ENCODE measurements around the gene FLNC.

Gene FLNC

DNA sequence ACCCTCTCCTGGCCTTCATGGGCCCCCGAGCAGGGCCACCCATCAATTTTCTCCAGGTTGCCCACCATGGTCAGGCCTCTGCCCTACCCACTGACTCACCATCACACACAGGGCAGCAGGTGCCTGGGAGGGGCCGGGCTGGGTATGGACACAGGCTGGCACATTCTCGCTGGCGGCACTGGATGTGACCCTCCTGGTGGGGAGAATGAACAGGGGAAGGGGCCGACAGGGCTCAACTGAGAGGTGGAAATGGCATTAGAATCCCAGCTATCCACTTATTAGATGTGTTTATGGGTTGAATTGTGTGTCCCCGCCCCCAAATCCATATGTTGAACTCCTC is 63.9 kb downstream of the FLNC start:
- DNase-seq (ENCODE audit: low spot score) = no peak

DNA sequence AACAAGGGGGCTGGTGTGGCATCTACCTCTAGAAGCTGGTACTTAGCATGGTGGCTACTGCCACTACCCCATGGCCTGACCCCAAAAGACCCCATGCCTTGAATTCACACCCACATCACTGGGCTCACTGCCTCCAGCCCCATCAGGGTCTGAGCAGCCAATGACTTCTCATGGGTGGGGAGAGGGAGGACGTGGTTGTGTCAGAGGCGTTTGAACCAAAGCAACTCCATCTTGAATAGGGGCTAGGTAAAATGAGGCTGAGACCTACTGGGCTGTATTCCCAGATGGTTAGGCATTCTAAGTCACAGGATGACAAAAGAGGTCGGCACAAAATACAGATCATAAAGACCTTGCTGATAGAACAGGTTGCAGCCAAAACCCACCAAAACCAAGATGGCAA is 65.1 kb downstream of the FLNC start:
- no peak for DNase-seq (ENCODE audit: low spot score)

DNA sequence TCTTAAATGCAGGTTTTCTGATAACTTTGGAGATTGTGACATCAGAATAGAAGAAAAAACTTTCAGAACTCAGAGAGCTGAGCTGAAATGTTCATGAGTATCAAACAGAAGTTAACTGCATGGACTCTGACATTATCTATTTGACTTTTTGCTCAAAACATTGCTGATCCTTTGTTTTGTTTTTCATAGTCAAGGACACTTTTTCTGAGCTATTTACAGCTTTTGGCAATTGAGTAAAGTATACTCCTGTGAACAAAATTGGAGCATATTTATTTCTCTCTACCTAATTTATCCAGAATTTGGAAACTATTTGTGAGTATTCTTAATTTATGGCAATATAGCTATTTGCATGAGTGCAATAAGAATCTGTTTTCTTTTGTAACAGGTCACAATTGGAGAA is 69.2 kb downstream of the FLNC start:
- no peak for DNase-seq (ENCODE audit: low spot score)

DNA sequence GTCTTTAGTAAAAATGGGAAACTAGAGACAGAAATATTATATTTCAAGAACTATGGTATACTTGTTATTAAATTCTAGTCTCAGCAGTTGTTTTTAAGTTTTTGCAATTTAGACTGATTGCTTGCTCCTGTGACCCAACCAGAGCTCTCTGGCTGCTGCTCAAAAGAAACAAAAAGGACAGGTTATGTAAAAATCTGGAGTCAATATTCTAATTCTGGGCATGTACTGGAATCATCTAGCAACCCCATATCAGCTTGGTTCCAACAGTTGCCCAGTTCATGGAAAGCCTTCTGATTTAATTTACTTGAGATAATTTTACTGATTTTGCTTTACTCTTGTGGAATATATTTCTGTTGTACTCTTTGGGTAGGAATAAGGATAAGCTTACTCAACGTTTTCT is 70.0 kb downstream of the FLNC start:
- no peak for DNase-seq (ENCODE audit: low spot score)

DNA sequence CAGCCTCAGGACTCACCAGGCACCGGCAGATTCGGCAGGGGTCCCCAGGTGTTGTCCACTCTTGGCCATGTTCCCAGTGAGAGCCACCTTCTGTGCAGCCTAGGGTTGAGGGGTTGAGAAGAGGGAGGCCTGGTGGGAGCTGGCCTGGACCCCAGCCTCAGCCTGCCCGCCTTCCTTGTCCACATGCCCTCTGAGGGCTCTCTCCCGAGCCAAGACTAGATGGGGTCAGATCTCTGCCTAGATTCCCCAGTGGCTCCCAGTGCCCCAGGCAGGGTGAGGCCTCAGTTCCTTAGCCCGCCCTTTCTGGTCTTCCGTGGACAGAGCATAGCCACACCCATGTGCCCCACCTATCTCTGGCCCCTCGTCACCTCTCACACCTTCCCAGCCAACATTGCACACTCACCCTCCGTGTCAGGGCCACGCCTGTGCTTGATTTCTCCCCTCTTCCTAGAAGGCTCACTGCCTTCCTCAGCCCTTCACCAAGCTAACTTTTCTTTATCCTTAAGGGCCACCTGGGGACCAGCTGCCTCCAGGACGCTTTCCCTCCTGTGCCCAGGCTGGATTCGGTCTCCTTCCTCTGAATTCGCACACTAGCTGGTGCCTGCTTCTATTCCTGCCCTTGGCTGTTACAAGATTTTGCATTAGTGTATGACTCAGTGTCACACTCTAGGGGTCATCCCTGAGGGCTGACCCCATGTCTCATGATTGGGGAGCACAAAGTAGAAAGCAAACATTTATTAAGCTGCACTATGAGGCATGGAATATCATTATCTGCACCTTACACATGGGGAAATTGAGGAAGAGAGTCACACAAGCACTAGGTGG is 72.8 kb downstream of the FLNC start:
- DNase-seq (ENCODE audit: low spot score) = no peak

DNA sequence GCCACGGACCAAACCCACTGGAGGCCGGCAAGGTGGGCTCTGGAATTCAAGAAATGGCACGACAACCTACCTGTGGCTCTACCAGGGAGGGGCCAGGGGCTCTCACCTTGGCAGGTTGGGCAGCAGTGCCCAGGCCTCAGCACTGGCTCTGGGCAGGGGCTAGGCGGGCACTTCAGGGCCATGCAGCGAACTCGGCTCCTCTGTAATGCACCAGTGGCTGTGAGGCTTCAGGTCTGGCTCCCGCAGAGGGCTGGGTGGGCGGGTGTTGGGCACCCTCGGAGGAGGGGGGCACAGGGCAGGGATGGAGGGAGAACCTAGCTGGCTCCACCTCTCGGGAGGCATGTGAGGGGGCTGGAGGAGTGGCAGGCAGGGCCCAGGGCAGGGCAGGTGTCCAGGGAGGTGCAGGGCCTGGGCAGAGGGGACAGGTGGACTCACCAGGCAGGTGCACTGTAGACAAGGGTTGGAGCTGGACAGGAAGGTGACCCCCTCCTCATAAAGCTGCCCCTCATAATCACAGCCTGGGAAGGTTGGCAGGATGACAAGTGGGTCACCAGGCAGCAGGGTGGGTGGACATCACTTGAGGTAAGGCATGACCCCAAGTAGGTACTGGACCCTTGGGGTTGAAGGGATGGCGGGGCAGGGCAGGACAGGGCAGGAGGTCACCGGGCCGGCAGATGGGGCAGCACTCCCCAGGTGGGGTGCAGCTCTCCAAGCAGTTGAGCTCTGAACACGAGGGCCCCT is 73.6 kb downstream of the FLNC start:
- no peak for DNase-seq (ENCODE audit: low spot score)

DNA sequence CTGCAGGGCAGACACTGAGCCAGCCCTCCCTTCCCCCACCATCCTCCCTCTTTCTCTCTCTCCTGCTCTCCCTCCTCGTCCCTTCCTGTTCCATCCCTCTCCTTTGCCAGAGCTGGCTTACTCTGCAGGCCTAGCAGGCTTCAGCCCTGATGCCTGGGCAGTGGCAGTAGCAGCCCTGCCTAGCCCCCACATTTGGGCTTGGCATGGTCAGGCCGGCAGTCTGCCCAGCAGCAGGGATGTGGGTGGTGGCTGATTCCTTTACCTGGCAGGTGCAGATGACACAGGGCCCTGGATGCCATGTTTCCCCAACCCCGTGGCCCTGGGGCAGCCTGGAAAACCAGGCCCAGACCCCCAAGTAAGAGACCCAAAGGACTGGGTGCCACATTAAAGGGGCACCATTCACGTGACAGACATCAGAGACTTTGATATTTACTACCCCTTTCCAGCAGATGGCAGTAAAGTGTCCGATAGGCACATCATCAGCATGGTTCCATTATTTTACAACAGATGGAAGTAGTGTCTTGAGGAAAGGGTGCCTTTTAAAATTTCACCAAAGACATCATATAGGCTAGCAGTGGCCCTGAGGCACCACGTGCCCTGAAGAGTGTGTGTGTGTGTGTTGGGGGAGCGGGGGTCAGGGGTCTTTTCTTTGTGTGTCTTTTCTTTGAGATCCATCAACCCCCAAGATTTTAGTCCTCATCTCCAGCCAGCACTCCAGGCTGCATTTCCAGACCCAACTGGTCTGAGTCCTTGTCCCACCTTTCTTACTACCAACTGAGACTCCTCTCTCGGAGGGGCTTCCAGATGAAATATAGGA is 74.4 kb downstream of the FLNC start:
- peak; percentile 79 for DNase-seq (ENCODE audit: low spot score)

DNA sequence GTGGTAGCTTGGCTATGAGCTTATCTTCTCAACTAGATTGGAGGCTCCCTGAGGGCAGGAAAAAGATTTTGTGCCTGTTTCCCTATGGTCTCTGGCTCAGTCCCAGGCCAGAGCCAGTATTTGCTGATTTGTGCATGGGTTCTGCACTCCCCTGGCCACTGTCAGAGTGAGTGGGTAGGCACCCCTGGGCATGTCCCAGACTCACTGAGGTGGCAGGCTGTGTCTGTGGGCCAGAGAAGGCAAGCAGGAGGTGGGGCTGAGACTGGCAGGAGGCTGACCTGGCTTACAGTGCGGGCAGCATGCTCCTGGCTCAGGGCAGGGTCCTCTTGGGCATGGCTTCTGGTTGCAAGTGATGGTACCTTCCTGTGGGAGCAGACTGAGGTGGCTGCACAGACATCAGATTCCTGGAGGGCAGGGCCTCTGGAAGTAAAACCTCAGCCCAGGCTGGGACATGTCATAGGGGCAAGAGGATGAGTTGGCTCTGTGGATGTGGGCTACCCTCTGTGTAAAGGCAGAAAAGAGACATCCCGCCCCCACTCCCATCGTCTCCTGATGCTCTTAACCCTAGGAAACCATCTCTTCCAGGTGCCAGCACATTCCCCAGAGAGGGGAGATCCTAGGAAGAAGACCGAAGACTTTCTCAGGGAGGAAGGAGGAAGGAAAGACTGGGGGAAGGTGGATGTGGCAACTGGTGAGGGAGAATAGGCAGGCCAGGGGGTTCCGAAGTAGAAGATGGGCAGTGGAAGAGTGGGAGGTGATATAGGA is 76.0 kb downstream of the FLNC start:
- DNase-seq (ENCODE audit: low spot score) = no peak

DNA sequence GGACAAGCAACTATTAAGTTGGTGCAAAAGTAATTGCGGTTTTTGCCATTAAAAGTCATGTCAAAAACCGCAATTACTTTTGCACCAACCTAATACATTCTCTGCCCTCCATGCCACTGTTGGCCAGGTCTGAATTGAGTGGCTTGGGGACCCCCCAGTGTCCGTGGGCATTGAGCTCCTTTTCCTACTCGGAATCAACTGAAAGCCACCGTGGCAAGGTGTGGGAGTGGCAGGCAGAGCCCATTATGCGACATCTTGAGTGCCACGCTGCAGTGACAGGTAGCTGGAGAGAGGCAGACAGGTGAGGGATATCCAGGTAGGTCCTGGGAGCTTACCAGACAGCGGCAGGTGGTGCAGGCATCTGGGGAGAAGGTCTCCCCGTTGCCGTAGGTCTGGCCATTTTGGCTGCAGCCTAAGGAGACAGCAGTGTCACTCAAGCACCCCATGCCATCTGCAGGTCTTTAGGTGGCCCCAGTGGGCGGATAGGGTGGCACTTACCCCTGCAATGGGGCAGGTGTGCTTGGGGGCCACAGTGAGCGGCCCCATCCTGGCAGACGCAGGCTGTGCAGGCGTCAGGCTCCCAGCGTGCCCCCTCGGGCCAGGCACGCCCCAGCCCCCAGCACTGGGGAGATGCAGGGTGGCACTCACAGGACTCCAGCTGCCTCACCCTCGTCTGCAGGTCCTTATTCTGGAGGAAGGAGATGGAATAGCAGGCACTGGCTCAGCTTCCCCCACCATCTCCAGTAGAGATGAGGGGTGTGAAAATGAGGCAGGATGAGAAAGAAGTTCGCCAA is 76.8 kb downstream of the FLNC start:
- DNase-seq (ENCODE audit: low spot score) = no peak
